CD4-positive, alpha-beta T cell treated with Interleukin-2 at 100 ng/mL for 4 hours (primary cell): Measurements from ENCODE around the gene DOCK10.

Experiments used
- DNase-seq: peaks from one replicate; pipeline ENCODE4 v3.0.0-alpha.2; 2020; ENCODE audit warnings: low spot score

The DOCK10 gene

GRCh38 chr2:224976629-224977525 is 65.4 kb downstream of the DOCK10 start:
- DNase-seq = no peak

DNA sequence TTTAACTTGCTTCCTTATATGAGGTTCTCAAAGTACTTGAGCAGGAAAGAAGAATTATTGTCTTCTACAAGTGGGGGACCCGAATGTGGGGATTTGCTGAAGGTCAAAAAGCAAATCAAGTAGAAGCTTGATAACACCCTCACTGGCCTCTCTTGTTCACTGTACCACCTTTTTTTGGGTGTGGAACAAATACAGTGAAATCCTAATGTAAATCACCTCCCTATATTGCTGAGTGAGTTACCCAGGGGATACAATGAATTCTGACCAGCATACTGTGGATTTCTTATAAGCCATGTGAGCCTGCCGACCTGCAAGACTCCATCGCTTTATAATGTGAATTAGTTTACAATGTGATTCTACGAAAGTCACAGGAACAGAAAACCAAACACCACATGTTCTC is 66.5 kb downstream of the DOCK10 start:
- DNase-seq = no peak

- peak; percentile 59 for DNase-seq
Observed at GRCh38 chr2:224973112-224974016, 68.9 kb downstream of the DOCK10 start.

GRCh38 chr2:224971214-224971613 is 71.1 kb downstream of the DOCK10 start:
- no peak for DNase-seq

GRCh38 chr2:224970311-224970710 is 72.0 kb downstream of the DOCK10 start:
- DNase-seq = no peak

- DNase-seq = no peak
Observed at GRCh38 chr2:224969633-224970260, 72.5 kb downstream of the DOCK10 start.

DNA sequence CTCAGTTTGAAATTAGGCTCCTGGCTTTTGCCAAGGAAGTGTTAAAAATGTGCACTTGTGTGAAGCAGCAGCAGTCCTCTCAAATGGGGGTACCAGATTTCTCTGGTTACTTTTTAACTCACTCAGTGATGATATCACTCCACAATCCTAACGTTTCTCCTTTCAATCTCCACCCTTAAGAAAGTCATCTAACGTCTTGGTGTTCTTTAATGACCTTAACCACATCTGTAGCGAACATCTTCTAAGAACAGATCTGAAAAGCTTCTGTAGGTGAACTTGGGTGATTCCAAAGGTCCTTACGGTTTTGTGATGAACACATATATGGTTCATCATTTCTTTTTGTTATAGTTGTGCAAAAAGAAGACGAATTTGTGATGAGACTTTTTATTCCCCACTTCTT is 73.2 kb downstream of the DOCK10 start:
- no peak for DNase-seq

- no peak for DNase-seq
Observed at GRCh38 chr2:224968051-224968450, 74.2 kb downstream of the DOCK10 start.

DNA sequence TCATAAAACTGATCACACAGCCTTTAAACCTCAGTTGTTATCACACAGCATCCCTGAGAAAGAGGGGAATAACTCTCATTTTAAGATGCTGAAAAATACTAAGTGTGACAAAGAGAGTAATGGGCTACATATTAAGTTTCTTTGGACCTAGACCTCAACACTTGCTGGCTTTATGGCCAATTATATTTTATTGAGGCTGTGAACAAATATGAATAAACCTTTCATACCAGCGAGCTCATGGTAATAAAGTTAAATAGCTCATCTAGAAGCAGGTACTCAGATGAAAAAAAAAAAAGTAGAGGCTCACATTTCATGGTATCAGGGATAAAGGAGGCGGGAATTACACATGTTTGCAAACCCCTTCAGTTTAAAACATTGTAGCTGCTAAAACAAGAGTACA is 75.7 kb downstream of the DOCK10 start:
- DNase-seq = no peak

DNA sequence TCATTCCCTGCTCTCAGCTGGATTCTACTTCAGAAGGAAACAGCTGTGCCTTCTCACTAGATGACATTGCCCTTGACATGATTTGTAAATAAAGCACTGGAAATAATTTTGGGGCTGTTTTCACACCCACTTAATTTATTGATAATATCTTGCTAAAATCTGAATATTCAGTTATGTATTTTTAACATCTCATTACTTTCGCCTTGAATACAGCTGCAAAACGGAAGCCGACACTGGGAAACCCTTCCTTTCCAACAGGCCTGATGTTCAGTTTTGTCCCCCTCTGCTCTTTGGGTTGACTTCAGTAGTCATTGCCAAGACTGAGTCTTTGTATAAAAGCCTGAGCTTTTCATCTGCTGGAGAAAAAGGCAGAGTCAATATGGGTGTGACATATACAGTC is 82.7 kb downstream of the DOCK10 start:
- no peak for DNase-seq

DNA sequence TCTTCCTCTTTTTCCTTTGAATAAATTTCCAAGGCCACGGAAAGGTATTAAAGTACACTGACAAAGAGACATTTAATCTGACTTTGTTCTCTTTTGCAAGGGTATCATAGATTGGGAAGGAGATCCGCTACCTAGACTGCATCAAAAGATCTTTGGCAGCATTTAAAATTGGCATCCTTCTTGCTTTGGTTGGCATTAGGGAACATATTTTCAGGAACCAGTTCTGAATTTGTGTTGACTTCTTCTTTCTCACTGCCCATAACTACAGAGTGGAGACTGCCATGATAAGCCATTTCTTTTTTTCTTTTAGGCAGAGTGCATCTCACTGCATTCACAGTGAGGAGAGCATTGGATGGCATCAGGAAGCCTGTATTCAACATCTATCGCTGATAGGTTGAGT is 83.4 kb downstream of the DOCK10 start:
- DNase-seq = no peak

- no peak for DNase-seq
Observed at GRCh38 chr2:224958462-224958857, 83.8 kb downstream of the DOCK10 start.

GRCh38 chr2:224957540-224958461 is 84.5 kb downstream of the DOCK10 start:
- no peak for DNase-seq

DNA sequence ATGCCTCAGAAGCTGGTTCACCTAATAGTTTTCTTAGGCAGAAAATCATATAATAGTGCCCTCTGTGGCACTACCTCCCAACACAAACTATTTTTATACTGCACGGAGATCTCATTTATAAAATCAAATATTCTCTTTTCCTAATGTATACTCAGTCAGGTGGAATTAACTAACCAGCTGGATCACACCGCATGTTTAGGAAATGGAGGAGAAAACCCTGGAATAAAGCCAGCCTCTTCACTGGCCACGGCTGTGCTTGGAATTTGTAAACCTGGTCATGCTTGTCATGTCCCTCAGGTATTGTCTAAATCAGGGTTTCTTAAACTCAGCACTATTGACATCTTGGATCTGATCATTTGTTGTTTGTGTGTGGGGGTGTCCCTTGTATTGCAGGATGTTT is 85.6 kb downstream of the DOCK10 start:
- no peak for DNase-seq

DNA sequence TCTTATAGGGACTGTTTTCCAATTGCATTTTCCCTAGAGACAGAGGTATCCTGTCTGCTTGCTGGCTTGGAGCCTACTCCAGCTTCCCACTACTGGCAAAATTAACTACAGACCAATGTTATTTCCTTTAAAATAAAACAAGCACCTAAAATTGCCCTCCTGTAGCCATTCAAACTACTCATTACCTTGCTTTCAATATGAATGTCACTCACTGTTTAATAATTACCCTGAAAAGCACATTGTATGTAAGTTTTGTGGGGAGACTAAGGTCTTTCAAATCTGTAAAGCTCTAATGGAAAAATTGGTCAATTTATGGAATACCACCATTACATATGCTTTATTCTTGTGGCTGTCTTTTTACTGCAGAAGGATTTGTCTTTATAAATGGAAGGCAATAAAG is 87.3 kb downstream of the DOCK10 start:
- DNase-seq = no peak

DNA sequence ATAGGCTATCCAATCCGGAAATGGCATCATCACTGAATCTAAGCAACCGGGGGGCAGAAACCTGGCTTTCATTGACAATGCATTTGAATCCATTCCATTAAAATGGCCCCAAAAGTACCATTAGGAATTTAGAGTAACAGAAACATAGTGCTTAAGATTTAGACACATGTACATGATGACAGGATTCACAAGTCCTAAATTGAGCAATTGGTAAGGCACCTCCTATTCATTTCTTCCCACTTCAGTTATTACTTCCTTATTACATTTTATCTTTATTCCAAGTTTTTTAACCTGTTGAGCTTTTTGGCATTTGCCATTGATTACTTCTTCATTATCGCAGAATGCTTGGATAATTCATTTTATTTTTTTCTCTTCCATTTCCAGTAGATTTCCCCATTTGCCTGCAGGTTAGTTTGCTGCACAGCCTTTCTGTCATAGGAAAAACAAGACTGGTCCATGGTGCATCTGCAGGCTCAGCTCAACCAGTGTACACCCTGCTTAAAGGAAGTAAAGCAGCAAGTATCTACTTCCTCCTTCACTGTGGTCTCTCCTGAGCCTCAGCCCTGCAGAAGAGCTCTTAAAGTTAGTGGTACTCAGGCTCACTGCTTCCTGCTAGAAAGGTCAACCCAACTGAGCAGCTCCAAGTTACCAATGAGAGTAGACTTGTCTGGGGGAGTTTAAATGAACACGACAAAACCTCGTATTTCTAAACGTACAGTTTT is 89.2 kb downstream of the DOCK10 start:
- peak; percentile 64 for DNase-seq

- DNase-seq = no peak
Observed at GRCh38 chr2:224951723-224952481, 90.4 kb downstream of the DOCK10 start.

DNA sequence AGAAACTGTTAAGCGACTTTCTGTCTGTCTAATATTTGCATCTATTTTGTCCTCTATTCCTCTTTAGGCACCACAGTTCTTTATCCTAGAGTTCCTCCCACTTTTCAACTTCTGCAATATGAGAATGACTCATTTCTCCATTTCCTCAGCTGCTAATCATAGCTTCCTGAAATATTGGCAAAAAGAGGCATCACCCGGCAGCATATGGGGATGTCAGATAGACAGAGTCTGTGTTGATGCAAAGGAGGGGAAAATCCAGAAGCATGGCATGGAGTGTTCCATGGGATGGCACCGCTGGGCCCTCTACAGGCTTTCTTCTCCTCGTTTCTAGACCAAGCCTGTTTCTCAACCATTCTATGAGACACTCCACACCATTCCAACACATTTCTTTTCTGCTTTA is 93.4 kb downstream of the DOCK10 start:
- DNase-seq = no peak

DNA sequence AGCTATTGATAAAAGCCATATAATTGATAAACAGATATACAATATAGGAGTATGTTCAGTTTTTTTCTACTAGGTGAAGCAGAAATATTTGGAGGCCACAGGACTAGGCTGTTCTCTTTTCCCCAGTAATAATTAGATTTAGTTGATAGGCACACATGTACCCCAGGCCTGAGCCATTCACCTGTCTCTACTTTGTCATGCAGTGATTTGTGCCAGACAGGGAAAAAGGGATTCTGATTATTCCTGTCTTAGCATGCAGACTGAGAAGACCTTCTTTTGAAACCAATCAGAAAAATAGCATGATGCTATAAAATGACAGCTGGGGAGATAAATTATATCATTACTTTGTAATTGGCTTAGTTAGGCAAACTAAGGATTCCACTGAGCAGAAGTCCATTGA is 94.3 kb downstream of the DOCK10 start:
- no peak for DNase-seq

DNA sequence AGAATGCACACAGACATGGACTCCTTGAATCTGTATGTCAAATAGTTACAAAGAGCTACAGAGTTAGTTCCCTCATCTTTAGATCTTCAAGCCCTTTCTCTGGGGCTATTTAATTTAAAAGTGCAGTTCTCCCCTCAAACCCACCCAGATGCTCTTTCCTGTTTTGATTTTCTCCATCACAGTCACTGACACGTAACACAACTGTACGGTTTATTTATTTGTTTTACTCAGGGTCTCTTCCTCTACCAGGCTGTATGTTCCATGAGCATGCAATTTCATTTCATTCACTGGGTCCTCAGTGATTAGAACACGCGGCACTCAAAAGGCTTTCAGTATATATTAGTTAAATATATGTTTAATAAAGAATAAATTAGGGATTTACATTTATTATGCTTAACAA is 94.7 kb downstream of the DOCK10 start:
- DNase-seq = no peak
